Activated T-cell treated with anti-CD3 and anti-CD28 coated beads for 48 hours (primary cell): ENCODE results near the gene AJM1.
"Not testable (repeated sequence)": the region's sequence is repeated elsewhere in the genome, so short reads cannot be mapped to it uniquely, and the experiment has no call there.

ENCODE experiments used
- DNase-seq: peaks from one replicate; pipeline ENCODE4 v3.0.0-alpha.2; 2020; ENCODE audit warnings: low read depth

AJM1 gene

GRCh38 chr9:136856541-136857141, 14.4 kb downstream of the AJM1 start:
- no peak for DNase-seq

- DNase-seq = no peak
Measured at GRCh38 chr9:136857166-136857565, 14.9 kb downstream of the AJM1 start.

GRCh38 chr9:136857581-136858412, 15.5 kb downstream of the AJM1 start:
- no peak for DNase-seq

GRCh38 chr9:136858452-136858843, 16.2 kb downstream of the AJM1 start:
- no peak for DNase-seq

GRCh38 chr9:136858844-136859757, 16.8 kb downstream of the AJM1 start:
- DNase-seq = no peak

GRCh38 chr9:136860529-136860928, 18.3 kb downstream of the AJM1 start:
- DNase-seq = no peak

GRCh38 chr9:136860933-136861873, 18.9 kb downstream of the AJM1 start:
- DNase-seq = no peak

- DNase-seq = no peak
Measured at GRCh38 chr9:136861874-136862457, 19.7 kb downstream of the AJM1 start.

- DNase-seq = no peak
Measured at GRCh38 chr9:136862849-136863622, 20.8 kb downstream of the AJM1 start.

- DNase-seq = no peak
Measured at GRCh38 chr9:136863623-136864273, 21.5 kb downstream of the AJM1 start.

GRCh38 chr9:136865041-136865767, 22.9 kb downstream of the AJM1 start:
- no peak for DNase-seq

- DNase-seq = no peak
Measured at GRCh38 chr9:136865768-136866103, 23.5 kb downstream of the AJM1 start.

GRCh38 chr9:136866898-136867421, 24.7 kb downstream of the AJM1 start:
- not testable (repeated sequence) for DNase-seq

- DNase-seq = no peak
Measured at GRCh38 chr9:136867480-136867879, 25.2 kb downstream of the AJM1 start.

GRCh38 chr9:136867917-136868316, 25.6 kb downstream of the AJM1 start:
- DNase-seq = no peak

- no peak for DNase-seq
Measured at GRCh38 chr9:136868644-136869043, 26.4 kb downstream of the AJM1 start.

GRCh38 chr9:136869611-136870010, 27.3 kb downstream of the AJM1 start:
- DNase-seq = not testable (repeated sequence)

GRCh38 chr9:136875155-136875554, 32.9 kb downstream of the AJM1 start:
- no peak for DNase-seq

- no peak for DNase-seq
Measured at GRCh38 chr9:136876476-136876875, 34.2 kb downstream of the AJM1 start.
